Right lobe of liver (tissue), 6 donors: Measurements from ENCODE around the gene CSTF2T. TPM values are rescaled to one million over a fixed set of nuclear protein-coding genes. Genes with fewer than 3 reads are reported as not detected.
A peak's percentile ranks its signal among the peaks of the same experiment; 100 is the strongest.

Experiments
- ATAC-seq, 4 donors: fragments of 200-7000 bp; cut with Tn5 transposase; one replicate each; pipeline ENCODE4 v1.9.1; 2020; ENCODE audit warnings: mild to moderate bottlenecking in 4 of 4, moderate library complexity in 4 of 4
- DNase-seq, 3 donors: peaks; one replicate each; pipeline ENCODE4 v3.0.0-alpha.2; 2020
- H3K27ac ChIP-seq, 3 donors: fragments of 200-600 bp; one replicate each; pipeline ENCODE4 v1.8.0; 2022
- H3K27me3 ChIP-seq, 2 donors: fragments of 200-600 bp; one replicate each; pipeline ENCODE4 v1.8.0; 2022
- H3K36me3 ChIP-seq, 4 donors: fragments of 200-600 bp; sonication (generic) in 1 of 4; one replicate each; pipeline versions ENCODE4 v1.5.1 to v1.8.0; 2017 to 2022; ENCODE audit warnings: control low read depth in 1 of 4
- H3K4me1 ChIP-seq, 4 donors: fragments of 200-600 bp; sonication (generic) in 1 of 4; one replicate each; pipeline versions ENCODE4 v1.5.1 to v1.8.0; 2017 to 2022; ENCODE audit warnings: control low read depth in 1 of 4
- H3K4me3 ChIP-seq, 3 donors: fragments of 200-600 bp; one replicate each; pipeline ENCODE4 v1.8.0; 2022
- H3K9me3 ChIP-seq, 4 donors: fragments of 200-600 bp; sonication (generic) in 1 of 4; one replicate each; pipeline versions ENCODE4 v1.5.1 to v1.8.0; 2017 to 2022; ENCODE audit warnings: control low read depth in 1 of 4
- POLR2A ChIP-seq: fragments of 450-650 bp; IDR thresholded peaks from one replicate; pipeline ENCODE4 v1.6.1; 2017; ENCODE audit warnings: antibody characterized with exemption, mild to moderate bottlenecking
- WGBS: methylation state at CpG from one replicate; pipeline ENCODE4 v1.1.6; 2018; ENCODE audit warnings: low coverage, low lambda C conversion rate; ENCODE audit not compliant: insufficient coverage; ENCODE audit errors: missing lambda C conversion rate; 5-methylcytosine and 5-hydroxymethylcytosine counted together
- intact Hi-C, 2 donors: fragments of 100-400 bp; cut with DNase I; formaldehyde crosslinking; loops; one replicate each; pipeline versions ENCODE4 v1.11.2 to v1.14.1; 2022
- total RNA-seq, 6 experiments: library from RNA; depleted of rRNA in 2 of 6; stranded (reverse); fragments of >200 nt in 2 of 6; fragmentation: NEBNext Ultra II Directional in 3 of 6; extraction: Animal tissue kit (Norgen Biotek cat#: 25700) in 3 of 6; gene quantifications; one replicate each; pipeline versions ENCODE4 v1.1.0 to v1.2.4, GENCODE V29; 2016 to 2023
- TF ChIP-seq, protein P1 (sequence below), 4 donors: fragments of 200-600 bp in 3 of 4; fragments of 450-650 bp in 1 of 4; IDR thresholded peaks; one replicate each; pipeline versions ENCODE4 v1.5.1 to v1.8.0; 2016 to 2022; ENCODE audit warnings: antibody characterized with exemption in 4 of 4, mild to moderate bottlenecking in 2 of 4
- donor health status: DM: no; HTN: yes; CAD: no.
- donor health status: DM: no; HTN: no; CAD: no.
- donor health status: DM: no; HTN: no; CAD: no.
- donor health status: DM: no; HTN: yes; CAD: no.
- donor health status: DM: no; HTN: yes; CAD: no.

CSTF2T gene
- total RNA-seq, 6 experiments from 2014 or later: 8.0 to 12.3 (median 8.9) TPM

DNA sequence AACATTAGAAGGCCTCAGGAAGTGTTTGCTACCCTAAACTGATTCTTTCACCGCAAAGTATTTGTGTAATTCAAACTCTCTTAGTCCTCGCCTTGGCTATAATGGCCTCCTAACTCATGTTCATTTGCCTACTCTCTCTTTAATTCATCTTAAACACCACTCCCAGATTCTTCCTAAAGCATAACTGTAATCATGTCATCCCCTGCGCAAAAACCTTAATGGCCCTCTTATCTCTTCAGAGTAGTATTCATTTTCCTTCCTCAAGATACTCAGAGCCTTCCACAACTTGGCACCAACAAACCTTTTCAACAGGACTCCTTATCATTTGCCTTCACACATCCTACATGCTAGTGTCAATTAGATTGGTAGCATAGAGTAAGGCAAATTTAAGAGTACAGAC lies 42.9 kb downstream of the CSTF2T start:
- intact Hi-C loops: no loop called here

DNA sequence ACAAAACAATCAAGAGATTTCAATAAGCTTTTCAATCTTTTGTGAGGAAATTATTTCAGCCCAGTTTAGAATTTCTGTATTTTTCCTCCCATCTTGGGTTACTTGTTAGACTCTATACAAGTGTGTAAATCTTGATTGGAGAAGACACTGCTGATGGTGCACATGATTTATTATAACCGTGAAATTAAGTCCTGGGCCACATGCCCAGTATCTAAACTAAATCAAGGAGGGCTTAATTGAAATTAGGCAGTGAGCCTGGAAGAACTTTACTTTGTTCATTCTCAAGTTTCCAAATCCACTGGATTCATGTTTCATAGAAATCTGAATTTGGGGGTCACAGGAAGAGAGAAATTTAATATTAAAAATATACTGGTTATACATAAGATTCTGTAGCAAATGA lies 44.5 kb downstream of the CSTF2T start:
- WGBS: 56% methylated on average over 1 of the region's 1 CpG
- H3K27me3 ChIP-seq: no peaks in the 10 kb centered on the region
- TF ChIP-seq, protein P1, sequence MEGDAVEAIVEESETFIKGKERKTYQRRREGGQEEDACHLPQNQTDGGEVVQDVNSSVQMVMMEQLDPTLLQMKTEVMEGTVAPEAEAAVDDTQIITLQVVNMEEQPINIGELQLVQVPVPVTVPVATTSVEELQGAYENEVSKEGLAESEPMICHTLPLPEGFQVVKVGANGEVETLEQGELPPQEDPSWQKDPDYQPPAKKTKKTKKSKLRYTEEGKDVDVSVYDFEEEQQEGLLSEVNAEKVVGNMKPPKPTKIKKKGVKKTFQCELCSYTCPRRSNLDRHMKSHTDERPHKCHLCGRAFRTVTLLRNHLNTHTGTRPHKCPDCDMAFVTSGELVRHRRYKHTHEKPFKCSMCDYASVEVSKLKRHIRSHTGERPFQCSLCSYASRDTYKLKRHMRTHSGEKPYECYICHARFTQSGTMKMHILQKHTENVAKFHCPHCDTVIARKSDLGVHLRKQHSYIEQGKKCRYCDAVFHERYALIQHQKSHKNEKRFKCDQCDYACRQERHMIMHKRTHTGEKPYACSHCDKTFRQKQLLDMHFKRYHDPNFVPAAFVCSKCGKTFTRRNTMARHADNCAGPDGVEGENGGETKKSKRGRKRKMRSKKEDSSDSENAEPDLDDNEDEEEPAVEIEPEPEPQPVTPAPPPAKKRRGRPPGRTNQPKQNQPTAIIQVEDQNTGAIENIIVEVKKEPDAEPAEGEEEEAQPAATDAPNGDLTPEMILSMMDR (IDR thresholded peaks at IDR 0.05): no peak
- TF ChIP-seq POLR2A: no peak
- no peaks in the 10 kb centered on the region for H3K36me3 ChIP-seq
- H3K4me1 ChIP-seq: no peaks in the 10 kb centered on the region
- DNase-seq (no peak), ATAC-seq (no peak)
- peaks cover 0 to 3% (median 0%) of the 10 kb centered on the region in 4 donors for H3K9me3 ChIP-seq
- no peak overlapping the region for H3K4me3 ChIP-seq
- intact Hi-C loops: no loop called here
- no peak overlapping the region for H3K27ac ChIP-seq

More for the DNA sequence above, 42.9 kb downstream of the CSTF2T start:
- Histone ChIP-seq H3K27ac (no peak overlapping the region), H3K4me3 (no peak overlapping the region), H3K4me1 (no peaks in the 10 kb centered on the region), H3K36me3 (no peaks in the 10 kb centered on the region), H3K9me3 (peaks cover 0 to 3% (median 0%) of the 10 kb centered on the region in 4 donors), H3K27me3 (no peaks in the 10 kb centered on the region)
- TF ChIP-seq, protein P1 (IDR thresholded peaks at IDR 0.05): no peak
- TF ChIP-seq POLR2A: no peak
- DNase-seq: no peak
- 54% methylated on average over 3 of the region's 3 CpGs for WGBS
- peak in 2 of 4 donors; percentile 54 to 74 for ATAC-seq

DNA sequence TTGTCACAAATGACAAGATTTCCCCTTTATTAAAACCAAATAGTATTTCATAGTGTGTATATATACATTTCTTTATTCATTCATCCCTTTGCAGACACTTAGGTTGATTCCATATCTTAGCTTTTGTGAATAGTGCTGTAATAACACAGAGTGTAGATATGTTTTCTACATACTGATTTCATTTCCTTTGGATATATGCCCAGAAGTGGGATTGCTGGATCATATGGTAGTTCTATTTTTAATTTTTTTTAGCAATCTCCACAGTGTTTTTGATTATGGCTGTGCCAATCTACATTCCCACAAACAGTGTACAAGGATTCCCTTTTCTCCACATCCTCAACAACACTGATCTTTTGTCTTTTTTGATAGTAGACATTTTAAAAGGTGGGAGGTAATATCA lies 46.4 kb downstream of the CSTF2T start:
- H3K4me1 ChIP-seq: no peaks in the 10 kb centered on the region
- DNase-seq (no peak), ATAC-seq (no peak)
- H3K36me3 ChIP-seq: no peaks in the 10 kb centered on the region
- H3K4me3 ChIP-seq: no peak overlapping the region
- intact Hi-C loops: no loop called here
- TF ChIP-seq, protein P1 (IDR thresholded peaks at IDR 0.05): no peak
- TF ChIP-seq POLR2A: no peak
- H3K27me3 ChIP-seq: no peaks in the 10 kb centered on the region
- no peak overlapping the region for H3K27ac ChIP-seq
- peaks cover 0 to 3% (median 0%) of the 10 kb centered on the region in 4 donors for H3K9me3 ChIP-seq

DNA sequence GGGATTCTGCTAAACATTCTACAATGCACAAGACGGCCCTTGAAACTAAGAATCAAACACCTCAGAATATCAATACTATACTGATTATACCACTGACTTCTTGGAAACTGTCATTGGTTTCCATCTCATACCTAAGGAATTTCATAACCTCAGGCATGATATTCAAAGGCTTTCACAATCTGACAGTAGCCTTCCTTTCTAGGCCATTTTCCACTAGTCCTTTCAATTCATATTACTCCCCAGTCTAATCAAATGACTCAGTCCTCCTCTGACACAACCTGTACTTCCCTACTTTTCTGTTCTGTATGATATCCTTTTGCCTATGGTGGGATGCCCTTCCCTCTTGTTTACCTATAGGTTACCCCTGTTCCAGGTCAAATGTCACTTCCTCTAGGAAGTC lies 48.3 kb downstream of the CSTF2T start:
- 17% methylated on average over 1 of the region's 1 CpG for WGBS
- H3K36me3 ChIP-seq: no peaks in the 10 kb centered on the region
- H3K27ac ChIP-seq: no peak overlapping the region
- ATAC-seq (no peak), DNase-seq (no peak)
- peaks cover 0 to 3% (median 0%) of the 10 kb centered on the region in 4 donors for H3K9me3 ChIP-seq
- no peaks in the 10 kb centered on the region for H3K4me1 ChIP-seq
- H3K27me3 ChIP-seq: no peaks in the 10 kb centered on the region
- no peak overlapping the region for H3K4me3 ChIP-seq
- TF ChIP-seq, protein P1 (IDR thresholded peaks at IDR 0.05): no peak
- TF ChIP-seq POLR2A: no peak
- intact Hi-C loops: no loop called here

DNA sequence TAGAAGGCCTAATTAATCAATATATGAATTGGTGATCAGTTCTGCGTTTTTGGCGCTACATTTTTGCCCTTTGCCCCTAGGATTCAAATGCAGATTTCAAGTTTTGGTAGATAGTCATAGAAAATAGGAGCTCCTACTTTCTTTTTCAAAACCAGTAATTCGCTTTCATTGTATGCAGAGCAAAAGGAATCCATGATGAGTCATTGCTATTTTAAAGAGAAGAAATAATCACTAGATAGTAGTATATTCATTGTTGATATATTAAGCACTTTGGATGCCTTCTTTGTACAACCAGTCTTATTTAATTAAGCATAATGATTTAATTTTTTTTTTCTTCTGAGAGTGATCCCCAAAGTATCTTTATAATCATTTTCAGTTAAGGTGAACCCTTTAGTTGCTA lies 50.3 kb downstream of the CSTF2T start:
- Histone ChIP-seq H3K27ac (no peak overlapping the region), H3K27me3 (no peaks in the 10 kb centered on the region), H3K4me1 (no peaks in the 10 kb centered on the region), H3K36me3 (no peaks in the 10 kb centered on the region), H3K9me3 (peaks cover 0 to 3% (median 0%) of the 10 kb centered on the region in 4 donors), H3K4me3 (no peak overlapping the region)
- intact Hi-C loops: no loop called here
- ATAC-seq: no peak
- DNase-seq: no peak
- 71% methylated on average over 3 of the region's 3 CpGs for WGBS
- no peak for TF ChIP-seq POLR2A
- TF ChIP-seq, protein P1 (IDR thresholded peaks at IDR 0.05): no peak
